Thymus (tissue), 14 donors: ENCODE results near the gene NCBP1. TPM values are rescaled to one million over a fixed set of nuclear protein-coding genes. Genes with fewer than 3 reads are reported as not detected.
"Not testable (repeated sequence)": the region's sequence is repeated elsewhere in the genome, so short reads cannot be mapped to it uniquely, and the experiment has no call there.

Experiments used
- DNase-seq, 9 donors: peaks; one replicate each; pipeline ENCODE4 v3.0.0-alpha.2; 2013; ENCODE audit warnings: low spot score in 9 of 9, low read depth in 6 of 9, missing footprints in 1 of 9
- H3K27ac ChIP-seq, 2 donors: one replicate each; pipeline ENCODE4 v1.5.1; 2013; ENCODE audit warnings: control low read depth in 1 of 2, low read depth in 1 of 2, low read length in 1 of 2, mild to moderate bottlenecking in 1 of 2, moderate library complexity in 1 of 2
- H3K27me3 ChIP-seq, 2 donors: one replicate each; pipeline ENCODE4 v1.5.1; 2013; ENCODE audit warnings: low read length in 1 of 2; ENCODE audit not compliant: control insufficient read depth in 2 of 2, insufficient read depth in 1 of 2
- H3K36me3 ChIP-seq, 2 donors: one replicate each; pipeline ENCODE4 v1.5.1; 2013; ENCODE audit warnings: low read length in 1 of 2, mild to moderate bottlenecking in 1 of 2, moderate library complexity in 1 of 2; ENCODE audit not compliant: control insufficient read depth in 2 of 2, insufficient read depth in 2 of 2
- H3K4me1 ChIP-seq, 2 donors: one replicate each; pipeline ENCODE4 v1.5.1; 2013; ENCODE audit warnings: low read length in 2 of 2; ENCODE audit not compliant: control insufficient read depth in 2 of 2, insufficient read depth in 2 of 2
- H3K4me3 ChIP-seq, 2 donors: one replicate each; pipeline ENCODE4 v1.5.1; 2013; ENCODE audit warnings: low read length in 2 of 2, control low read depth in 1 of 2, mild to moderate bottlenecking in 1 of 2
- H3K9me3 ChIP-seq, 2 donors: one replicate each; pipeline ENCODE4 v1.5.1; 2013; ENCODE audit warnings: low read length in 1 of 2, mild to moderate bottlenecking in 1 of 2; ENCODE audit not compliant: control insufficient read depth in 2 of 2, insufficient read depth in 1 of 2
- WGBS: extraction: QIAGEN DNeasy Blood & Tissue Kit; methylation state at CpG from one replicate; pipeline ENCODE4 v1.1.7; 2013; 5-methylcytosine and 5-hydroxymethylcytosine counted together
- long read RNA-seq, 10 donors: transcript quantifications; one replicate each; lab custom pipeline, GENCODE V29; 2026
- polyA plus RNA-seq: library from polyadenylated mRNA; stranded (reverse); fragments of 200-250 nt; gene quantifications from one replicate; pipeline ENCODE4 v1.2.3, GENCODE V29; 2013
- total RNA-seq: library from RNA; stranded (reverse); fragments of 120-200 nt; gene quantifications from one replicate; pipeline ENCODE4 v1.2.4, GENCODE V29; 2013
- donor health status: healthy.

NCBP1 gene, protein sequence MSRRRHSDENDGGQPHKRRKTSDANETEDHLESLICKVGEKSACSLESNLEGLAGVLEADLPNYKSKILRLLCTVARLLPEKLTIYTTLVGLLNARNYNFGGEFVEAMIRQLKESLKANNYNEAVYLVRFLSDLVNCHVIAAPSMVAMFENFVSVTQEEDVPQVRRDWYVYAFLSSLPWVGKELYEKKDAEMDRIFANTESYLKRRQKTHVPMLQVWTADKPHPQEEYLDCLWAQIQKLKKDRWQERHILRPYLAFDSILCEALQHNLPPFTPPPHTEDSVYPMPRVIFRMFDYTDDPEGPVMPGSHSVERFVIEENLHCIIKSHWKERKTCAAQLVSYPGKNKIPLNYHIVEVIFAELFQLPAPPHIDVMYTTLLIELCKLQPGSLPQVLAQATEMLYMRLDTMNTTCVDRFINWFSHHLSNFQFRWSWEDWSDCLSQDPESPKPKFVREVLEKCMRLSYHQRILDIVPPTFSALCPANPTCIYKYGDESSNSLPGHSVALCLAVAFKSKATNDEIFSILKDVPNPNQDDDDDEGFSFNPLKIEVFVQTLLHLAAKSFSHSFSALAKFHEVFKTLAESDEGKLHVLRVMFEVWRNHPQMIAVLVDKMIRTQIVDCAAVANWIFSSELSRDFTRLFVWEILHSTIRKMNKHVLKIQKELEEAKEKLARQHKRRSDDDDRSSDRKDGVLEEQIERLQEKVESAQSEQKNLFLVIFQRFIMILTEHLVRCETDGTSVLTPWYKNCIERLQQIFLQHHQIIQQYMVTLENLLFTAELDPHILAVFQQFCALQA
- 32.0 TPM for total RNA-seq
- 20.3 TPM for polyA plus RNA-seq
- long read RNA-seq, donor 1, full-length matches to known transcripts: 2 of 2 reads
- long read RNA-seq, donor 1, partial matches to known transcripts: 0 of 2 reads
- long read RNA-seq, donor 1, other reads (novel, unspliced or antisense): 0 of 2 reads
- long read RNA-seq, donor 2: 0 reads
- long read RNA-seq, donor 3, full-length matches to known transcripts: 9 of 58 reads
- long read RNA-seq, donor 3, partial matches to known transcripts: 49 of 58 reads
- long read RNA-seq, donor 3, other reads (novel, unspliced or antisense): 0 of 58 reads
- long read RNA-seq, donor 4, full-length matches to known transcripts: 9 of 47 reads
- long read RNA-seq, donor 4, partial matches to known transcripts: 38 of 47 reads
- long read RNA-seq, donor 4, other reads (novel, unspliced or antisense): 0 of 47 reads
- long read RNA-seq, donor 5, full-length matches to known transcripts: 15 of 73 reads
- long read RNA-seq, donor 5, partial matches to known transcripts: 58 of 73 reads
- long read RNA-seq, donor 5, other reads (novel, unspliced or antisense): 0 of 73 reads
- long read RNA-seq, donor 6, full-length matches to known transcripts: 6 of 37 reads
- long read RNA-seq, donor 6, partial matches to known transcripts: 31 of 37 reads
- long read RNA-seq, donor 6, other reads (novel, unspliced or antisense): 0 of 37 reads
- long read RNA-seq, donor 7, full-length matches to known transcripts: 4 of 45 reads
- long read RNA-seq, donor 7, partial matches to known transcripts: 24 of 45 reads
- long read RNA-seq, donor 7, other reads (novel, unspliced or antisense): 17 of 45 reads
- long read RNA-seq, donor 8, full-length matches to known transcripts: 1 of 1 reads
- long read RNA-seq, donor 8, partial matches to known transcripts: 0 of 1 reads
- long read RNA-seq, donor 8, other reads (novel, unspliced or antisense): 0 of 1 reads
- long read RNA-seq, donor 9, full-length matches to known transcripts: 3 of 29 reads
- long read RNA-seq, donor 9, partial matches to known transcripts: 26 of 29 reads
- long read RNA-seq, donor 9, other reads (novel, unspliced or antisense): 0 of 29 reads
- long read RNA-seq, donor 10, full-length matches to known transcripts: 5 of 23 reads
- long read RNA-seq, donor 10, partial matches to known transcripts: 18 of 23 reads
- long read RNA-seq, donor 10, other reads (novel, unspliced or antisense): 0 of 23 reads

DNA sequence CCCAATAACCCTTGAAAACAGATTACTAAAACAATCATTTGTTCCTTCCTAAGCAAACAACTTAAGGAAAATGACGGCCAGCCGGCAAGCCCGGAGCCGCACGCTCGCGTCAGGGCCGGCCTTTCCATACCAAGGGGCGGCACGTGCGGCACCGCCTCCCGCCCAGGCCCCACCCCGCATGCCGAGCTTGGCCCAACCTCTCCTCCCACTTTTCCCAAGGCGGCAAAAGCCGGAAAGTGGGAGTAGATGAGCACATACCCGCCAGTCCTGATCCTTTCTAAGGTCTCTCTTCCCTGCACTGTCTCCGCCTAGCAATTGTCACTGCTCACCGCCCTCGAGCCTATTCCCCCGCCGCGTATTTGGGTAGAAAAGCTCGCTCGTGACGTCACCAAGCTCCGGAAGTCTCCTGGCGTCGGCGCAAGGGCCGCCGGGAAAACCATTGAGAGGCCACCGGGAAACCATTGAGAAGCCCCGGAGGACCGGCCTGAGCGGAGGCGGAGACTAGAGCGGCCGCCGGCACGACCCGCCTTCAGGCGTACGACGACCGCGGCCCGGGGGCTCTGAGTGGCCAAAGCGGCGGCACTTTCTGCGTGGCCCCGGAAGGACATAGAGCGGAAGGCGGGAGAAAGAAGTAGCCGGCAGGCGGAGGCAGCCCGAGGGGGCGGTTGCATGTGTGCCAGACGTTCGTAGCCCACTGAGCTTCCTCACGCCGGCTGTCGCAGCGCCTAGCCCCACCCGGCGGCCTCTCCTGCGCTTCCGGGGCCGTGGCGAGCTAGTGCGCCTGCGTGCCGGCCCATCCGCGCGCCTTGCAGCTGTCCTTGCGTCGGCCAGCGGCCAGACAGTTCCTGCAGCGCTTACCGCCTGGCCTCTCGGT, at the start of gene NCBP1, which contains the start of gene TSTD2:
TSS of gene NCBP1 (plus strand) at position 837 of the 874 bp plus-strand sequence. CDS start 61 bp downstream, outside the sequence.
TSS of gene TSTD2 (minus strand) at position 384 of the 874 bp plus-strand sequence. CDS start 5,806 bp downstream, outside the sequence.
- WGBS: under 1% methylated on average over 83 of the region's 83 CpGs
- Histone ChIP-seq H3K9me3 (no peaks in the 10 kb centered on the region), H3K4me1 (peaks cover 16 to 25% of the 10 kb centered on the region in 2 donors), H3K36me3 (peaks cover 0 to 3% of the 10 kb centered on the region in 2 donors), H3K27ac (peak within 1 kb of the TSS; percentile 94 to 99), H3K4me3 (peak within 1 kb of the TSS; percentile 81 to 96), H3K27me3 (no peaks in the 10 kb centered on the region)
- DNase-seq: peak; percentile 93 to 99 (median 96)

DNA sequence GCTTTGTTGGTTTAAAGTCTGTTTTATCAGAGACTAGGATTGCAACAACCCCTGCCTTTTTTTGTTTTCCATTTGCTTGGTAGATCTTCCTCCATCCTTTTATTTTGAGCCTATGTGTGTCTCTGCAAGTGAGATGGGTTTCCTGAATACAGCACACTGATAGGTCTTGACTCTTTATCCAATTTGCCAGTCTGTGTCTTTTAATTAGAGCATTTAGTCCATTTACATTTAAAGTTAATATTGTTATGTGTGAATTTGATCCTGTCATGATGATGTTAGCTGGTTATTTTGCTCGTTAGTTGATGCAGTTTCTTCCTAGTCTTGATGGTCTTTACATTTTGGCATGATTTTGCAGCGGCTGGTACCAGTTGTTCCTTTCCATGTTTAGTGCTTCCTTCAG, 48.8 kb upstream of the NCBP1 start:
- no CpG with 5 or more reads among the region's 2 CpGs for WGBS
- not testable (repeated sequence) for H3K27ac ChIP-seq, H3K4me1 ChIP-seq, H3K4me3 ChIP-seq, H3K27me3 ChIP-seq, H3K36me3 ChIP-seq, DNase-seq, H3K9me3 ChIP-seq

DNA sequence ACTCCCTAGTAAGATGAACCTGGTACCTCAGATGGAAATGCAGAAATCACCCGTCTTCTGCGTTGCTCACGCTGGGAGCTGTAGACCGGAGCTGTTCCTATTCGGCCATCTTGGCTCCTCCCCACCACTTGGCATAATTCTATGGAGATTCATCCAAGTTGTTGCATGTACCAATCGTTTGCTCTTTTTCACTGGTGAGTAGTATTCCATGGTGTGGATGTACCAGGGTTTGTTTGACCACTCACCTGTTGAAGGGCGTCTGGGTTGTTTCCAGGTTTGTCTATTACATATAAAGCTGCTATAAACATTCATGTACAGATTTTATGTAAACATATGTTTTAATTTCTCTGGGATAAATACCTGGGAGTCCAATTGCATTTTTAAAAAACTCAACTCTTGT, 46.7 kb upstream of the NCBP1 start:
- H3K4me3 ChIP-seq, DNase-seq, H3K36me3 ChIP-seq, H3K4me1 ChIP-seq, H3K27ac ChIP-seq, H3K27me3 ChIP-seq, H3K9me3 ChIP-seq: not testable (repeated sequence)
- WGBS: 97% methylated on average over 7 of the region's 7 CpGs

DNA sequence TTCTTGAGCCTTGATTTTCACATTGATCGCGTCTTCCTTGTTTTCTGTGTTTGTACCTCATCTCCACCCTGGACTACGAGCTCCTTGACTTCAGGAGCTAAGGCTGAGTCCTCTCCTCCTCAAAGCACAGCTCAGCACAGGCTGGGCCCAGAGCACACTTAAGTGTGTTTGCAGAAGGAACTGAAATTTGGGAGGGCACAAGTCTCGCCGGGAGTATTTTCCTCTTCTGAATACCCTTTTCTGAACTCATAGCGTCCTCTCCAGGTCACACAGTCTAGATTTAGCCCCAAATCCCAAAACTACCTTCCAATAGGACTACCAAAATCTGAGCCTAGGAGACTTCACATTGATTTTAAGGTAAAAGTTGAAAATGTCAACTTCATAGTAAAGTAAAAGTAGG, 42.1 kb upstream of the NCBP1 start:
- Histone ChIP-seq H3K4me3 (no peak overlapping the region), H3K36me3 (no peaks in the 10 kb centered on the region), H3K27ac (no peak overlapping the region), H3K9me3 (no peaks in the 10 kb centered on the region), H3K27me3 (no peaks in the 10 kb centered on the region), H3K4me1 (no peaks in the 10 kb centered on the region)
- DNase-seq: no peak
- WGBS: 95% methylated on average over 6 of the region's 6 CpGs

DNA sequence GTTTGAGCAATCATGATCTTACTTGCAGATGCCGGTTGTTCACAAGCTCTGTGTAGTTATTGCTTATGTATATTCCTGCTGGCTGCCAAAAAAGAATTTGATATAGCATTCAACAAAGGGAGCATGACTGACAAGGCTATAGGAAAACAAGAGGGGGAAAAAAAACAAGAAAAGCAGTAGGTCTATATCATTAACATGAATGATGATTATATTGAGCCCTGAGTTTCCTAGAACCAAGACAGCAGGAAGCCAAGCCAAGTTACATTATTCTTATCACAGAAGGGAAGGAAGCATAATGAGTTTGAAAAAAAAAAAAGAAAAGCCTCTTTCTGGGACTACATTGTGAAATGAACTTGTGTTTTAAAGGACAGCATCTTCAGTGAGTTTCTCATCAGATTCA, 41.5 kb upstream of the NCBP1 start:
- 85% methylated on average over 1 of the region's 1 CpG for WGBS
- no peak overlapping the region for H3K27ac ChIP-seq
- no peaks in the 10 kb centered on the region for H3K27me3 ChIP-seq
- no peaks in the 10 kb centered on the region for H3K9me3 ChIP-seq
- H3K4me1 ChIP-seq: no peaks in the 10 kb centered on the region
- no peaks in the 10 kb centered on the region for H3K36me3 ChIP-seq
- H3K4me3 ChIP-seq: no peak overlapping the region
- no peak for DNase-seq

DNA sequence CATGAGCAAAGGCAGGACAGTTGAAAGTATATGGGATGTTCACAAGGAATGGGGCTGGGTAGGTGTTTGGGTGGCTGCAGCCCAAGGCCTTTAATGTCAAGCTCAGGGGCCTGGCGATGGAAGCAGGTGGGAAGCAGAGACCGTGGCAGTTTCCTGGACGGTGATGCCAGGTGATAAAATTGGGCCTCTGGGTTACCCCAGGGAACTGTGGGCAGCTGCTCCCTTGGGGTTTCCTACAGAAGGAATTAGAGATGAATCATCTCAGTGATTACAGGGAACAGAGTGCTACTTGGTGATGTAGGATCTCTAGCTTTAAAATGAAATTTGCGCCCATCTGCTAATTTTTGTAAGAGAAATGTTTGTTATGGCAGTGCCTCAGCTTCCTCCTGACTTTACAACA, 39.7 kb upstream of the NCBP1 start:
- H3K4me3 ChIP-seq: no peak overlapping the region
- DNase-seq: no peak
- WGBS: 96% methylated on average over 4 of the region's 4 CpGs
- peaks cover 0 to 4% of the 10 kb centered on the region in 2 donors for H3K4me1 ChIP-seq
- H3K9me3 ChIP-seq: no peaks in the 10 kb centered on the region
- no peaks in the 10 kb centered on the region for H3K27me3 ChIP-seq
- no peaks in the 10 kb centered on the region for H3K36me3 ChIP-seq
- H3K27ac ChIP-seq: no peak overlapping the region

DNA sequence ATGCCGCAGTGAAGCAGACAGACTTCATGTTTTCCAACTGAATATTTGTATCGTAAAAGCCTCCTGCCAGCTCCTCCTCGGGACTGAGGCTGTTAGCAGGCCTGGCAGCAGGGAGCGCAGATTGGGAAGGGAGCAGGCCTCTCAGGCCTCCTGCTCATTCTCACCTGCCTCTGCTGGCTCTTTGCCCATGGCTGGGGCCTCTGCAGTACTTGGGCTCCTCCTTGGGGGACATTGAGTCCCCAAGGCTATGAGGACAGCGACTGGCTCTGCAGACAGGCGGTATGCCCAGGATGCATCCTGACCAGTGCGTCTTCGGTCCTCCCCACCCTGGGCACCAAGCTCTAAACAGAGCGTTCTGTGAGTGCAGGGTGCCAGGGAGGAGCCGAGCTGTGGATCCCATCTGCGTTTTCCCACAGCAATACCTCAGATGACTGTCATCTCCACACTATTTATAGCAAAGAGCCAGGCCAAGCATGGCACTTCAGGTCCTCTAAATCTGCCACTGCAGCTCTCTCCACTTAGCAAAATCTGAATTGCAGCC, 39.2 kb upstream of the NCBP1 start:
- Histone ChIP-seq H3K9me3 (no peaks in the 10 kb centered on the region), H3K4me1 (peaks cover 0 to 4% of the 10 kb centered on the region in 2 donors), H3K36me3 (peaks cover 0 to 3% of the 10 kb centered on the region in 2 donors), H3K4me3 (no peak overlapping the region), H3K27ac (no peak overlapping the region), H3K27me3 (no peaks in the 10 kb centered on the region)
- WGBS: 99% methylated on average over 11 of the region's 11 CpGs
- no peak for DNase-seq
